Stimulated activated CD8-positive, alpha-beta memory T cell treated with anti-CD3 and anti-CD28 coated beads, Interleukin-2, amount 100 ng/mL, for 48 hours (primary cell): ENCODE data around the gene PCDHGA6.
"Not testable (repeated sequence)": the region's sequence is repeated elsewhere in the genome, so short reads cannot be mapped to it uniquely, and the experiment has no call there.

Experiments used
- DNase-seq, 2 donors: peaks; one replicate each; pipeline ENCODE4 v3.0.0-alpha.2; 2020; ENCODE audit warnings: low read depth in 2 of 2

The PCDHGA6 gene

DNA sequence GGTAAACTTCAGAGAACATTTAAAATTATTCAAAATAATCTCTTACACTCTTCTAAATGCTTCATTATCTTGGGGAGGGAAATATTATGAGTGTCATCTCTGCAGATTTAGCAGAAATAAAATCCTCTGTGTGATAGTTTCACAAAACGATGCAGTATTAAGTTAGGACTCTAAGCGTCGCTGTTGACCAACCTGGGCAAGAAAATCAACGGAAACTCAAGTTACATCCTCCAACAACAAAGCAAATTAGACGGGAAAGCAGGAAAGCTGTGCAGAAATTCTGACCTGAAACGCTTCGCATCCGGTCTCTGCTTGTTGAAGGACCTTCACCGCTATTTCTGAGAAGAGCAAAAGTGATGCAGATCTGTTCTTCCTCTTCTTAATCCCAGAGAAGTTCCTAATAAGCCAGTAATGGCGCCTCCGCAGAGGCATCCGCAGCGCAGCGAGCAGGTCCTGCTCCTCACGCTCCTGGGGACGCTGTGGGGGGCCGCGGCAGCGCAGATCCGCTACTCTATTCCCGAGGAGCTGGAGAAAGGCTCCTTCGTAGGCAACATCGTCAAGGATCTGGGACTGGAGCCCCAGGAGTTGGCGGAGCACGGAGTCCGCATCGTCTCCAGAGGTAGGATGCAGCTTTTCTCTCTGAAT, at the start of gene PCDHGA6:
Gene PCDHGA6, plus strand, starts transcription at position 219 of the 645 bp plus-strand sequence. Its CDS starts 193 bp downstream, at position 412.
- no peak for DNase-seq

DNA sequence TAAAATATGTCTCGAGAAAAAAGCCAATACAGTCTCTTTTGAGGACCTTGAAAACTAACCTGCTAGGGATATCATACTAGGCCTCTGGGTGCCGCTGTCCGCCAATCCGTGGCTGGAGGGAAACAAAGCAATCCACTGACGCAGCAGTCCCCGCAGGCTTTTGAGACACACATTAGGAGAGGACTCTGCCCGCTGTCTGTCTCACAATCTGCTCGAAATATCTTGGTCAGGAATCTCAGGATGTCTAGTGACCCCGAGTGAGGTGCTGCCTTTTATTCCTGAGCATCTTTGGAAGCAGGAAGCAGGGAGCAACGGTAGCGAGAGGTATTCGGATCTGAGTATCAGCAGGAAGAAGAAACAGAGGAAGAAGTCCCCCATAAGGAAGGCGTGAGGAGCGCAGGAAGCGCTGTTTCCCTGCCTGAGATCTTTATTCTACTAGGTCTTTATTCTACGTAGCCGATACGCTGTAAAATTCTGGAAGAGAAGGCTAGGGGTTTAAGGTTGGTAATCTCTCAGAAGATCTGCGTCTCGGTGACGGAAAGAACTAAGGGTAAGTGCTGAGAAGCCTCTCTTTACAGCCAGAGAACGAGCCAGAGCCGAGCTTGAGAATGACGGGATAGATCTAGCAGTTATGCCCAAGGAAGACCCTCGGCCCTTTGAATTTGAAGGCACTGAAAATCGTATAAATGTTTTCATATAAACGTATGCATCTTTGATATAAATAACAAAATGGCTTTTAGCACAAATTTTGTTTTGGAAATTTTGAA, 47.4 kb upstream of the PCDHGA6 start:
- peak; percentile 31 to 48 for DNase-seq

DNA sequence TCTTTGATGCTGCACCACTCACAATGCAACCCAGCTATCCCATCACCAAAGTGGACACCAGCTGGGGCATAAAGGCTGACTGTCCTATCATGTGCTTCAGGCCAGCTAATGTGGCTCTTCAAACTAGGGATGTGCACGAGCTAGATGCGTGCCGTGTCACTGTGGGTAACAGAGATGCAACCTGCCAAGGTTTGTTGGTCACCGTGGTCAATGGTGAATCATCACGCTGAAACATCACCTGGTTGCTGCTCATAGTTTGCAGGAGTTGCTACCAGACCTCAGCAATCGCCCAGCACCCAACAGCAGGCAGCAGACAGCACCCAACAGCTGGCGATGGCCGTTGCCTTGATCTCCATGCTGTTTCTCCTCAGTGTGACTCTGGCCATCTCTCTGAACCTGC, 45.5 kb upstream of the PCDHGA6 start:
- no peak for DNase-seq

DNA sequence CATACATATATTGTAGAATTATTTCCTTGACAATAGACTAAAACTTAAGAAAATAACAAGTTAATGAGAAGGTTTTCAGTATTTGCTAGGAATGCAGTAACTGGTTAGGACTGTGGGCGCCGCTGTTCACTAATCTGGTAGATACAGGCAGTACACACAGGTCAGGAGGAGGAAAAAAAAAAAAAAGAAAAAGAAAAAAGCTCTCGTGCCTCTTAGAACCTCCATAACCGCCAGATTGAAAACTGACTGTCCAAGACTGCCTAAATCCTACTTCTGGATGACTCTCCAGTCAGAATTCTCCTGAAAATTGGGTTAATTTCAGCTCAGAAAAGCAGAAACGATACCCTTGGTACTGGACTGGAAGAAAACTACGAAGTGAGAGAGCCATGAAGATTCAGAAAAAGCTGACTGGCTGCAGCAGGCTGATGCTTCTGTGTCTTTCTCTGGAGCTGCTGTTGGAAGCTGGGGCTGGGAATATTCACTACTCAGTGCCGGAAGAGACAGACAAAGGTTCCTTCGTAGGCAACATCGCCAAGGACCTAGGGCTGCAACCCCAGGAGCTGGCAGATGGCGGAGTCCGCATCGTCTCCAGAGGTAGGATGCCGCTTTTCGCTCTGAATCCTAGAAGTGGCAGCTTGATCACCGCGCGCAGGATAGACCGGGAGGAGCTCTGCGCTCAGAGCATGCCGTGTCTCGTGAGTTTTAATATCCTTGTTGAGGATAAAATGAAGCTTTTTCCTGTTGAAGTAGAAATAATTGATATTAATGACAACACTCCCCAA, 43.2 kb upstream of the PCDHGA6 start, which contains the start of gene PCDHGA1:
Gene PCDHGA1, plus strand, starts transcription at position 216 of the 782 bp plus-strand sequence.
- no peak for DNase-seq

DNA sequence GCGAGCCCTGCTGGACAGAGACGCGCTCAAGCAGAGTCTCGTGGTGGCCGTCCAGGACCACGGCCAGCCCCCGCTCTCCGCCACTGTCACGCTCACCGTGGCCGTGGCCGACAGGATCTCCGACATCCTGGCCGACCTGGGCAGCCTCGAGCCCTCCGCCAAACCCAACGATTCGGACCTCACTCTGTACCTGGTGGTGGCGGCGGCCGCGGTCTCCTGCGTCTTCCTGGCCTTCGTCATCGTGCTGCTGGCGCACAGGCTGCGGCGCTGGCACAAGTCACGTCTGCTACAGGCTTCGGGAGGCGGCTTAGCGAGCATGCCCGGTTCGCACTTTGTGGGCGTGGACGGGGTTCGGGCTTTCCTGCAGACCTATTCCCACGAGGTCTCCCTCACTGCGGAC, 41.1 kb upstream of the PCDHGA6 start:
- DNase-seq = not testable (repeated sequence)

- DNase-seq = no peak
These were observed 35.0 kb upstream of the PCDHGA6 start, which contains the start of gene PCDHGA2 for GRCh38 chr5:141338538-141339306. Gene PCDHGA2, plus strand, starts transcription at chr5:141338760.

DNA sequence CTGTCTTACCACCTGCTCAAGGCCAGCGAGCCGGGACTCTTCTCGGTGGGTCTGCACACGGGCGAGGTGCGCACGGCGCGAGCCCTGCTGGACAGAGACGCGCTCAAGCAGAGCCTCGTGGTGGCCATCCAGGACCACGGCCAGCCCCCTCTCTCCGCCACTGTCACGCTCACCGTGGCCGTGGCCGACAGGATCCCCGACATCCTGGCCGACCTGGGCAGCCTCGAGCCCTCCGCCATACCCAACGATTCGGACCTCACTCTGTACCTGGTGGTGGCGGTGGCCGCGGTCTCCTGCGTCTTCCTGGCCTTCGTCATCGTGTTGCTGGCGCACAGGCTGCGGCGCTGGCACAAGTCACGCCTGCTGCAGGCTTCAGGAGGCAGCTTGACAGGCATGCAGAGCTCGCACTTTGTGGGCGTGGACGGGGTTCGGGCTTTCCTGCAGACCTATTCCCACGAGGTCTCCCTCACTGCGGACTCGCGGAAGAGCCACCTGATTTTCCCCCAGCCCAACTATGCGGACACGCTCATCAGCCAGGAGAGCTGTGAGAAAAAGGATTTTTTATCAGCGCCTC, 32.8 kb upstream of the PCDHGA6 start:
- not testable (repeated sequence) for DNase-seq

GRCh38 chr5:141342773-141343172, 30.9 kb upstream of the PCDHGA6 start:
- no peak for DNase-seq

DNA sequence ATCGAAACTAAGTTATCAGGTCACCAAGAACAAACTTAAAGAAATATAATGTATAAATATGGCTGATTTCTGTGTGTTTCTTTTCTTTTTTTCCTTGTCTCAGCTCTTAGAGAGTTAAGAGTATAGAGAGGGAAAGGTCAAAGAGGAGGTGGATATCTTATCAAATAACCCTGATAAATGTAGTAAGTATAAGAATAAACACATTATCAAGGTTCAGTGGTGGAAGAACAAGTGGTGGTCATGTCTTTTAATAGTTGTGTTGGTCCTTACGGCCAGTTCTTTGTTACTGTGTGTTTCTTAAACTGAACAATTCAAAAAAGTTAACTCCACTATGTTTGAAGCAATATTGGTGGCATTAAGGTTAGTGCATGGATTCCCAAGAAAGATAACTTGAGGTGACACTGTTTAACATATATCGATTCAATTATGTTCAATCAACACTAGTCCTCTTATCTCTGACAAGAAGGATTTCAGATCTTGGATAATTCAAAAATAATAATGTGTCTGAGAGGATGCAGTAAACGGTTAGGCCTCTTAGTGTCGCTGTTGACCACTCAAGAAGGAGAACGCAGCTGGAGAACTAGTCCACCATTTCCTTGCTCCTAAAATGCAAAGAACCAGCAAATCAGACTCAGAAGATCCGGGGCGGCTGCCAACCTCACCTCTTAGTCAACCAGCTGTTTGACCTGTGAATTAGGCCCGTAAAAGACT, 30.3 kb upstream of the PCDHGA6 start, which contains the start of gene PCDHGA3:
Gene PCDHGA3, plus strand, starts transcription at position 588 of the 711 bp plus-strand sequence. CDS start 205 bp downstream, outside the sequence.
- no peak for DNase-seq

- no peak for DNase-seq
These were observed 29.7 kb upstream of the PCDHGA6 start for GRCh38 chr5:141343953-141344463.

- DNase-seq = no peak
These were observed 28.4 kb upstream of the PCDHGA6 start for GRCh38 chr5:141345327-141345726.

DNA sequence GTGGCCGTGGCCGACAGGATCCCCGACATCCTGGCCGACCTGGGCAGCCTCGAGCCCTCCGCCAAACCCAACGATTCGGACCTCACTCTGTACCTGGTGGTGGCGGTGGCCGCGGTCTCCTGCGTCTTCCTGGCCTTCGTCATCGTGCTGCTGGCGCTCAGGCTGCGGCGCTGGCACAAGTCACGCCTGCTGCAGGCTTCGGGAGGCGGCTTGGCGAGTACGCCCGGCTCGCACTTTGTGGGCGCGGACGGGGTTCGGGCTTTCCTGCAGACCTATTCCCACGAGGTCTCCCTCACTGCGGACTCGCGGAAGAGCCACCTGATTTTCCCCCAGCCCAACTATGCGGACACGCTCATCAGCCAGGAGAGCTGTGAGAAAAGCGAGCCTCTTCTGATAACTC, 27.7 kb upstream of the PCDHGA6 start:
- not testable (repeated sequence) for DNase-seq

GRCh38 chr5:141349917-141350619, 23.6 kb upstream of the PCDHGA6 start, which contains the start of gene PCDHGB1:
Gene PCDHGB1, plus strand, starts transcription at chr5:141350099. Its CDS starts 162 bp downstream, at chr5:141350261.
- no peak for DNase-seq

- DNase-seq = no peak
These were observed 22.1 kb upstream of the PCDHGA6 start for GRCh38 chr5:141351591-141351990.

GRCh38 chr5:141354900-141355469, 18.7 kb upstream of the PCDHGA6 start, which contains the start of gene PCDHGA4:
Gene PCDHGA4, plus strand, starts transcription at chr5:141355021. Its CDS starts 87 bp downstream, at chr5:141355108.
- DNase-seq = no peak

GRCh38 chr5:141355641-141356040, 18.1 kb upstream of the PCDHGA6 start:
- DNase-seq = no peak

DNA sequence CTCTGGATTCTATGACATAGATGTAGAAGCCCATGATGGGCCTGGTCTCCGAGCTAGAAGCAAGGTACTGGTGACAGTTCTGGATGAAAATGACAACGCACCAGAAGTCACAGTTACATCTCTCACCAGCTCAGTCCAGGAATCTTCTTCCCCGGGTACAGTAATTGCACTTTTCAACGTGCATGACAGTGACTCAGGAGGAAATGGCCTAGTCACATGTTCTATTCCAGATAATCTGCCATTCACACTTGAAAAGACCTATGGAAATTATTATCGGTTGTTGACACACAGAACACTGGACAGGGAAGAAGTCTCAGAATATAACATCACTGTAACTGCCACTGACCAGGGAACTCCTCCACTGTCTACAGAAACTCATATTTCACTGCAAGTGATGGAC, 17.6 kb upstream of the PCDHGA6 start:
- no peak for DNase-seq

DNA sequence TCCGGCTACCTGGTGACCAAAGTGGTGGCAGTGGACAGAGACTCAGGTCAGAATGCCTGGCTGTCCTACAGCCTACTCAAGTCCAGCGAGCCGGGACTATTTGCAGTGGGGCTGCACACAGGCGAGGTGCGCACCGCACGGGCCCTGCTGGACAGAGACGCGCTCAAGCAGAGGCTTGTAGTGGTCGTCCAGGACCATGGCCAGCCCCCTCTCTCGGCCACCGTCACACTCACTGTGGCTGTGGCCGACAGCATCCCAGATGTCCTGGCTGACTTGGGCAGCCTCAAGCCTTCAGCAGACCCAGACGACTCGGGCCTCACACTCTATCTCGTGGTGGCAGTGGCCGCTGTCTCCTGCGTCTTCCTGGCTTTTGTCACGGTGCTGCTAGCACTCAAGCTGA, 16.7 kb upstream of the PCDHGA6 start:
- DNase-seq = no peak
